Progenitor cell of endocrine pancreas (in vitro differentiated cells): ENCODE measurements around the gene ZBED6. TPM values are rescaled to one million over a fixed set of nuclear protein-coding genes. Genes with fewer than 3 reads are reported as not detected.

Experiments
- DNase-seq: peaks from one replicate; pipeline ENCODE4 v3.0.0; 2021; ENCODE audit warnings: low spot score; ENCODE audit not compliant: unreplicated experiment
- H3K27ac Mint-ChIP-seq: 2 replicates; pipeline ENCODE4 v1.8.0; 2021; ENCODE audit warnings: mild to moderate bottlenecking, moderate library complexity, mixed read lengths
- H3K27me3 Mint-ChIP-seq: 2 replicates; pipeline ENCODE4 v1.8.0; 2021; ENCODE audit warnings: mixed read lengths
- H3K36me3 Mint-ChIP-seq: 2 replicates; pipeline ENCODE4 v1.8.0; 2022; ENCODE audit warnings: mixed read lengths; ENCODE audit not compliant: insufficient read depth
- H3K4me1 Mint-ChIP-seq: 2 replicates; pipeline ENCODE4 v1.8.0; 2021; ENCODE audit warnings: low read depth, mixed read lengths
- H3K4me3 Mint-ChIP-seq: 2 replicates; pipeline ENCODE4 v1.8.0; 2021; ENCODE audit warnings: low read depth, mild to moderate bottlenecking, moderate library complexity, mixed read lengths
- H3K9me3 Mint-ChIP-seq: 2 replicates; pipeline ENCODE4 v1.8.0; 2021; ENCODE audit warnings: low read depth, mixed read lengths
- total RNA-seq: library from RNA; stranded (reverse); gene quantifications from 2 replicates; pipeline ENCODE4 v1.2.1, GENCODE V29; 2021
- TF ChIP-seq, protein P1 (sequence below): fragments of 200-600 bp; sonication (generic); IDR thresholded peaks from one replicate; pipeline ENCODE4 v1.5.0; 2021; ENCODE audit warnings: antibody characterized with exemption, mild to moderate bottlenecking; ENCODE audit not compliant: unreplicated experiment

The ZBED6 gene
- total RNA-seq, 1 donor from 2014 or later = 36.1 TPM

- DNase-seq = no peak
- TF ChIP-seq, protein P1, sequence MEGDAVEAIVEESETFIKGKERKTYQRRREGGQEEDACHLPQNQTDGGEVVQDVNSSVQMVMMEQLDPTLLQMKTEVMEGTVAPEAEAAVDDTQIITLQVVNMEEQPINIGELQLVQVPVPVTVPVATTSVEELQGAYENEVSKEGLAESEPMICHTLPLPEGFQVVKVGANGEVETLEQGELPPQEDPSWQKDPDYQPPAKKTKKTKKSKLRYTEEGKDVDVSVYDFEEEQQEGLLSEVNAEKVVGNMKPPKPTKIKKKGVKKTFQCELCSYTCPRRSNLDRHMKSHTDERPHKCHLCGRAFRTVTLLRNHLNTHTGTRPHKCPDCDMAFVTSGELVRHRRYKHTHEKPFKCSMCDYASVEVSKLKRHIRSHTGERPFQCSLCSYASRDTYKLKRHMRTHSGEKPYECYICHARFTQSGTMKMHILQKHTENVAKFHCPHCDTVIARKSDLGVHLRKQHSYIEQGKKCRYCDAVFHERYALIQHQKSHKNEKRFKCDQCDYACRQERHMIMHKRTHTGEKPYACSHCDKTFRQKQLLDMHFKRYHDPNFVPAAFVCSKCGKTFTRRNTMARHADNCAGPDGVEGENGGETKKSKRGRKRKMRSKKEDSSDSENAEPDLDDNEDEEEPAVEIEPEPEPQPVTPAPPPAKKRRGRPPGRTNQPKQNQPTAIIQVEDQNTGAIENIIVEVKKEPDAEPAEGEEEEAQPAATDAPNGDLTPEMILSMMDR = no peak
- H3K4me1 Mint-ChIP-seq = peaks cover 22% of the 10 kb centered on the region
- H3K27me3 Mint-ChIP-seq = no peaks in the 10 kb centered on the region
- peak overlapping the region; percentile 35 for H3K27ac Mint-ChIP-seq
- H3K9me3 Mint-ChIP-seq = peaks cover 8% of the 10 kb centered on the region
- peaks cover 35% of the 10 kb centered on the region for H3K36me3 Mint-ChIP-seq
- H3K4me3 Mint-ChIP-seq = peak overlapping the region; percentile 99
Measured at GRCh38 chr1:203797948-203798655, 2.7 kb downstream of the ZBED6 start.

- Mint-ChIP-seq H3K27ac (no peak overlapping the region), H3K36me3 (peaks cover 41% of the 10 kb centered on the region), H3K4me1 (peaks cover 22% of the 10 kb centered on the region)
Measured at GRCh38 chr1:203799157-203799556, 3.7 kb downstream of the ZBED6 start.

GRCh38 chr1:203799971-203800370 is 4.5 kb downstream of the ZBED6 start:
- Mint-ChIP-seq H3K36me3 (peaks cover 43% of the 10 kb centered on the region), H3K9me3 (peaks cover 7% of the 10 kb centered on the region), H3K27ac (no peak overlapping the region)

More at GRCh38 chr1:203799157-203799556, 3.7 kb downstream of the ZBED6 start:
- H3K4me3 Mint-ChIP-seq = no peak overlapping the region
- peaks cover 8% of the 10 kb centered on the region for H3K9me3 Mint-ChIP-seq
- DNase-seq = no peak
- TF ChIP-seq, protein P1 = no peak
- no peaks in the 10 kb centered on the region for H3K27me3 Mint-ChIP-seq

GRCh38 chr1:203805689-203806088 is 10.3 kb downstream of the ZBED6 start:
- no peak overlapping the region for H3K27ac Mint-ChIP-seq
- no peaks in the 10 kb centered on the region for H3K27me3 Mint-ChIP-seq
- no peaks in the 10 kb centered on the region for H3K9me3 Mint-ChIP-seq
- H3K36me3 Mint-ChIP-seq = peaks cover 26% of the 10 kb centered on the region
- no peak for DNase-seq
- TF ChIP-seq, protein P1 = no peak
- no peak overlapping the region for H3K4me3 Mint-ChIP-seq
- peaks cover 2% of the 10 kb centered on the region for H3K4me1 Mint-ChIP-seq

More at GRCh38 chr1:203799971-203800370, 4.5 kb downstream of the ZBED6 start:
- Mint-ChIP-seq H3K4me1 (peaks cover 20% of the 10 kb centered on the region), H3K27me3 (no peaks in the 10 kb centered on the region), H3K4me3 (no peak overlapping the region)
- TF ChIP-seq, protein P1 = no peak
- DNase-seq = no peak

GRCh38 chr1:203807196-203807595 is 11.8 kb downstream of the ZBED6 start:
- DNase-seq = no peak
- no peak overlapping the region for H3K4me3 Mint-ChIP-seq
- peaks cover 1% of the 10 kb centered on the region for H3K4me1 Mint-ChIP-seq
- H3K27me3 Mint-ChIP-seq = no peaks in the 10 kb centered on the region
- TF ChIP-seq, protein P1 = no peak
- no peaks in the 10 kb centered on the region for H3K9me3 Mint-ChIP-seq
- peak overlapping the region; percentile 49 for H3K27ac Mint-ChIP-seq
- peaks cover 31% of the 10 kb centered on the region for H3K36me3 Mint-ChIP-seq
